H1 (cell line): ENCODE measurements around the gene PLEKHA5.

Experiments used
- CEBPB ChIP-seq: IDR thresholded peaks from 2 replicates; pipeline ENCODE4 v1.6.1; 2012; ENCODE audit warnings: low read depth, low read length
- CREB1 ChIP-seq: IDR thresholded peaks from 2 replicates; pipeline ENCODE4 v1.6.1; 2012; ENCODE audit warnings: inconsistent platforms
- CTCF ChIP-seq, 3 experiments: IDR thresholded peaks; 1 replicate in 2 of 3; 2 replicates in 1 of 3; pipeline versions ENCODE4 v1.5.1 to v1.6.1; 2011; ENCODE audit warnings: low read length in 3 of 3, mild to moderate bottlenecking in 3 of 3, inconsistent platforms in 2 of 3, low read depth in 1 of 3, moderate library complexity in 1 of 3; ENCODE audit not compliant: insufficient read depth in 1 of 3; ENCODE audit errors: control extremely low read depth in 1 of 3
- EZH2 ChIP-seq: fragments of 200-600 bp; sonication (generic); IDR thresholded peaks from 2 replicates; pipeline ENCODE4 v1.7.1; 2012; ENCODE audit warnings: low read depth, mild to moderate bottlenecking, moderate library complexity, low read length, inconsistent platforms; ENCODE audit not compliant: severe bottlenecking
- KDM1A ChIP-seq: fragments of 200-600, 300-600 bp; sonication (generic); IDR thresholded peaks from 2 replicates; pipeline ENCODE4 v1.7.1; 2016; ENCODE audit warnings: mild to moderate bottlenecking, low read length, borderline replicate concordance
- POLR2A ChIP-seq, 2 experiments: IDR thresholded peaks; 1 replicate in 1 of 2; 2 replicates in 1 of 2; pipeline ENCODE4 v1.6.1; 2011; ENCODE audit warnings: low read depth in 2 of 2, low read length in 2 of 2, mild to moderate bottlenecking in 2 of 2; ENCODE audit errors: control extremely low read depth in 1 of 2
- POLR2AphosphoS5 ChIP-seq: IDR thresholded peaks from 2 replicates; pipeline ENCODE4 v1.6.1; 2011; ENCODE audit warnings: low read depth, low read length
- RFX5 ChIP-seq: IDR thresholded peaks from 2 replicates; pipeline ENCODE4 v1.6.1; 2011; ENCODE audit warnings: low read depth, low read length, improper control_type of control experiment, borderline replicate concordance
- SP1 ChIP-seq: IDR thresholded peaks from 2 replicates; pipeline ENCODE4 v1.6.1; 2011; ENCODE audit warnings: low read depth, low read length

- no peak for TF ChIP-seq CTCF (IDR thresholded peaks at IDR 0.05; ENCODE audit: control extremely low read depth in 1 of 3, insufficient read depth in 1 of 3, low read depth in 1 of 3, low read length in 3 of 3)
- no peak for TF ChIP-seq EZH2
- TF ChIP-seq CEBPB, result no peak
- TF ChIP-seq RFX5, result no peak
- no peak for TF ChIP-seq KDM1A
- no peak for TF ChIP-seq SP1
- TF ChIP-seq POLR2A (IDR thresholded peaks at IDR 0.05; ENCODE audit: control extremely low read depth in 1 of 2, low read depth in 2 of 2, low read length in 2 of 2), result no peak
- no peak for TF ChIP-seq POLR2AphosphoS5
- TF ChIP-seq CREB1, result no peak
Observed at GRCh38 chr12:19390051-19390598, 260.6 kb downstream of the PLEKHA5 start.
